Airway epithelial cell (primary cell): ENCODE measurements around the gene C1QB. TPM values are rescaled to one million over a fixed set of nuclear protein-coding genes. Genes with fewer than 3 reads are reported as not detected.

Source experiments
- total RNA-seq: library from RNA; depleted of rRNA; stranded (reverse); fragments of >200 nt; gene quantifications from 2 replicates; pipeline ENCODE4 v1.2.3, GENCODE V29; 2015

Gene C1QB
- not detected in 2 replicates for total RNA-seq

DNA sequence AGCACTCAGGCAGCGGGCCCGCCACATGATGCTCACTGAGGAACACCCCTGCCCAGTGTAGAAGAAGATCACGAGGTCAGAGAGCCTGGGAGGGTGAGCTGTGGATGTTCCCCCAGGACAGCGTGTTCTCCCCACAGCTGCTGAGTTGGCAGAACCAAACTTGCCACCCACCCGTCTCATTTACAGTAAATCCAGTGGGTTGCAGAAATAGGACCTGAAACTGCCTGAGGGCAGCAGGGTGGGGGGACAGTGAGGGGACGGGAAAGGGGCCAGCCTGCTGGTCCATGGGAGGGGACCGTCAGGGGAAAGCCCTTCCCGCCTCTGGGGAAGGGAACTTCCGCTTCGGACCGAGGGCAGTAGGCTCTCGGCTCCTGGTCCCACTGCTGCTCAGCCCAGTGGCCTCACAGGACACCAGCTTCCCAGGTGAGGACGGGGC, at the start of gene C1QB:
C1QB (plus strand) TSS at position 356 of the 436 bp plus-strand sequence. CDS start 6,227 bp downstream, outside the sequence.

GRCh38 chr1:22636353-22636752, 16.7 kb upstream of the C1QB start, which contains the start of gene C1QA:
Gene C1QA, plus strand, starts transcription at chr1:22636628. Its CDS starts 989 bp downstream, at chr1:22637617.

DNA sequence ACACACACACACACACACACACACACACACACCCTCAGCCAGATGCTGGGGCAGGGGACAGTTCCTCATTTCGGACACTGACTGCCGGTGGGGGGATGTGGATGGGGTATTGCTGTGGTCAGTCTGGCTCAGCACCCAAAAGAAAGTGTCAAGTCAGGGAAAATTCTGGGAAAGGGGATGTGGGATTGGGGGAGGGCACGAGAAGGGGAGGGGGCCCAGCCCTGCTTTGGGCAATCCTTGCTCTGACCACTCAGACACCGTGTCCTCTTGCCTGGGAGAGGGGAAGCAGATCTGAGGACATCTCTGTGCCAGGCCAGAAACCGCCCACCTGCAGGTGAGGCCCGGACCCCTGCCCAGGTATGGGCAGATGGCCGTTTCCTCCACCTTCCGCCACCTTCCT, 9.7 kb upstream of the C1QB start, which contains the start of gene C1QC:
C1QC (plus strand) TSS at position 253 of the 400 bp plus-strand sequence. CDS start 391 bp downstream, outside the sequence.

DNA sequence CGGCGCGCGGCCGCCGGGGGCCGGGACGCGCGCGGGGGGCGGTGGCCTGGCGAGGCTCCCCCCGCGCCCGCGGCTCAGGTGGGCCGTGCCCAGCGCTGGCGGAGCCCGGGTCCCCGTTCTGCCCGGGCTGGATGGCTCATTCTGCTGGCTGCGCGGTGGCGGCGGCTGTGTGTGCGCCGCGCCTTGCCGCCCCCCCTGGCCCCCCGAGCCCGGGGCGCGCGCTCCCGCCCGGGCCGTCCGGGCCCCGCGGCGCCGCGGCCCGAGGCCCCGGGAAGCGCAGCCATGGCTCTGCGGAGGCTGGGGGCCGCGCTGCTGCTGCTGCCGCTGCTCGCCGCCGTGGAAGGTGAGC, 57.6 kb downstream of the C1QB start, which contains the start of gene EPHB2:
EPHB2 (plus strand) TSS at position 139 of the 349 bp plus-strand sequence; CDS start at position 283, 144 bp downstream.

Other genes with a start within 250 kb of the C1QB start
- 6.0 and 8.3 TPM in 2 replicates for gene ZBTB40, start 201.4 kb upstream of the C1QB start, total RNA-seq
- gene EPHA8, start 89.7 kb upstream of the C1QB start, total RNA-seq: not detected in 2 replicates
- not detected in 2 replicates for gene C1QA, start 16.6 kb upstream of the C1QB start, total RNA-seq
- gene C1QC, start 9.6 kb upstream of the C1QB start, total RNA-seq: not detected in 2 replicates
- gene EPHB2, start 57.6 kb downstream of the C1QB start, total RNA-seq: 31.2 and 47.8 TPM in 2 replicates